ENCODE measurements around the gene ZCCHC10.

ZCCHC10 gene

GRCh38 chr5:133025804-133026663 lies at the start of gene ZCCHC10:
Gene ZCCHC10, minus strand, starts transcription at chr5:133026549. Its CDS starts 12 bp downstream, at chr5:133026537.
- DNase-seq (ENCODE audit: extremely low read depth, insufficient read length), result peak; percentile 91
- no peak for TF ChIP-seq CTCF (IDR thresholded peaks at IDR 0.05; ENCODE audit: insufficient read depth, low read length, poor library complexity, severe bottlenecking)
- H3K36me3 ChIP-seq (ENCODE audit: control insufficient read depth, insufficient read depth, low read length), result no peaks in the 10 kb centered on the region
- H3K4me3 ChIP-seq (replicated peaks; ENCODE audit: low read depth, low read length), result peak within 1 kb of the TSS; percentile 89
- no peaks in the 10 kb centered on the region for H3K27me3 ChIP-seq (replicated peaks; ENCODE audit: control insufficient read depth, insufficient read depth, low read length)

GRCh38 chr5:133075572-133076536 lies 49.5 kb upstream of the ZCCHC10 start:
- no peak overlapping the region for H3K4me3 ChIP-seq (replicated peaks; ENCODE audit: low read depth, low read length)
- peaks cover 5% of the 10 kb centered on the region for H3K36me3 ChIP-seq (ENCODE audit: control insufficient read depth, insufficient read depth, low read length)
- DNase-seq (ENCODE audit: extremely low read depth, insufficient read length), result no peak
- no peak for TF ChIP-seq CTCF (IDR thresholded peaks at IDR 0.05; ENCODE audit: insufficient read depth, low read length, poor library complexity, severe bottlenecking)
- H3K27me3 ChIP-seq (replicated peaks; ENCODE audit: control insufficient read depth, insufficient read depth, low read length), result no peaks in the 10 kb centered on the region

GRCh38 chr5:133072021-133072420 lies 45.7 kb upstream of the ZCCHC10 start:
- no peak for TF ChIP-seq CTCF (IDR thresholded peaks at IDR 0.05; ENCODE audit: insufficient read depth, low read length, poor library complexity, severe bottlenecking)
- DNase-seq (ENCODE audit: extremely low read depth, insufficient read length), result no peak
- H3K36me3 ChIP-seq (ENCODE audit: control insufficient read depth, insufficient read depth, low read length), result peaks cover 10% of the 10 kb centered on the region

GRCh38 chr5:133066045-133066444 lies 39.7 kb upstream of the ZCCHC10 start:
- no peak overlapping the region for H3K4me3 ChIP-seq (replicated peaks; ENCODE audit: low read depth, low read length)
- TF ChIP-seq CTCF (IDR thresholded peaks at IDR 0.05; ENCODE audit: insufficient read depth, low read length, poor library complexity, severe bottlenecking), result no peak
- DNase-seq (ENCODE audit: extremely low read depth, insufficient read length), result no peak
- H3K27me3 ChIP-seq (replicated peaks; ENCODE audit: control insufficient read depth, insufficient read depth, low read length), result no peaks in the 10 kb centered on the region
- peaks cover 10% of the 10 kb centered on the region for H3K36me3 ChIP-seq (ENCODE audit: control insufficient read depth, insufficient read depth, low read length)

More at GRCh38 chr5:133072021-133072420, 45.7 kb upstream of the ZCCHC10 start:
- H3K27me3 ChIP-seq (replicated peaks; ENCODE audit: control insufficient read depth, insufficient read depth, low read length), result no peaks in the 10 kb centered on the region
- H3K4me3 ChIP-seq (replicated peaks; ENCODE audit: low read depth, low read length), result no peak overlapping the region

GRCh38 chr5:133065471-133065870 lies 39.1 kb upstream of the ZCCHC10 start:
- no peak overlapping the region for H3K4me3 ChIP-seq (replicated peaks; ENCODE audit: low read depth, low read length)
- no peak for DNase-seq (ENCODE audit: extremely low read depth, insufficient read length)
- peaks cover 9% of the 10 kb centered on the region for H3K36me3 ChIP-seq (ENCODE audit: control insufficient read depth, insufficient read depth, low read length)
- TF ChIP-seq CTCF (IDR thresholded peaks at IDR 0.05; ENCODE audit: insufficient read depth, low read length, poor library complexity, severe bottlenecking), result no peak
- H3K27me3 ChIP-seq (replicated peaks; ENCODE audit: control insufficient read depth, insufficient read depth, low read length), result no peaks in the 10 kb centered on the region

Data from GM06990 (cell line).